ENCODE measurements around the gene HTR2A. TPM values are rescaled to one million over a fixed set of nuclear protein-coding genes. Genes with fewer than 3 reads are reported as not detected.

HTR2A gene
- total and polyA plus RNA-seq, 2 donors (not counting 3 experiments of a cell fraction or from before 2014, with no cell fraction given), result not detected

GRCh38 chr13:46845146-46845545, 51.7 kb downstream of the HTR2A start:
- H3K4me2 ChIP-seq (ENCODE audit: insufficient read depth, low read length), result no peak overlapping the region
- no TSS peak for BruUV-seq (replicated peaks)
- no peak overlapping the region for H3K9ac ChIP-seq (replicated peaks; ENCODE audit: extremely low read depth, insufficient read depth, low read length)
- peaks cover 2 to 3% of the 10 kb centered on the region in 2 experiments for H3K27me3 ChIP-seq (ENCODE audit: control insufficient read depth in 2 of 2, insufficient read depth in 2 of 2, low read length in 2 of 2)
- no peaks in the 10 kb centered on the region for H3K9me1 ChIP-seq (replicated peaks; ENCODE audit: control insufficient read depth, extremely low read depth, insufficient read depth, low read length)
- intact Hi-C loops (cut with micrococcal nuclease) (no loop called here), dilution Hi-C loops (cut with MboI; ENCODE audit: extremely low pct_ligation_motif_present, low sequenced_read_pairs) (no loop called here)
- H3K79me2 ChIP-seq (ENCODE audit: control insufficient read depth, insufficient read depth, low read length), result no peaks in the 10 kb centered on the region
- CTCF ChIA-PET, result interaction anchor here (1.3 to 1.5 kb wide), 2 partner anchors 13 to 49 kb away, joined by 3 to 5 read pairs; no protein-coding TSS in a partner anchor
- no peak for DNase-seq (ENCODE audit: low read depth, low spot score)
- no peak overlapping the region for H2AFZ ChIP-seq (ENCODE audit: low read depth, low read length)
- POLR2A ChIA-PET, result no interaction called here
- H3K4me1 ChIP-seq (ENCODE audit: control insufficient read depth, extremely low read depth, insufficient read depth, low read length), result no peaks in the 10 kb centered on the region
- no peak overlapping the region for H3K27ac ChIP-seq (ENCODE audit: insufficient read depth, low read depth, low read length)
- no peak for FAIRE-seq
- no peaks in the 10 kb centered on the region for H3K9me3 ChIP-seq (replicated peaks; ENCODE audit: control insufficient read depth, insufficient read depth, low read length)
- no peak for TF ChIP-seq MYC (IDR thresholded peaks at IDR 0.05; ENCODE audit: low read depth, low read length)
- no peak for TF ChIP-seq JUN (IDR thresholded peaks at IDR 0.05; ENCODE audit: borderline replicate concordance, insufficient read depth, insufficient read length, low read depth)
- no peak for TF ChIP-seq POLR2A (IDR thresholded peaks at IDR 0.05; ENCODE audit: low read depth, low read length)
- no peak for TF ChIP-seq CTCF (IDR thresholded peaks at IDR 0.05; ENCODE audit: extremely low read depth in 1 of 2, insufficient read depth in 1 of 2, low read depth in 1 of 2, low read length in 2 of 2)
- no peak for TF ChIP-seq MAX (IDR thresholded peaks at IDR 0.05; ENCODE audit: insufficient read depth, insufficient read length)
- no peak for TF ChIP-seq FOS (IDR thresholded peaks at IDR 0.05; ENCODE audit: borderline replicate concordance, insufficient read depth, low read length)
- TF ChIP-seq GATA2 (IDR thresholded peaks at IDR 0.05; ENCODE audit: insufficient read depth, insufficient read length, low read depth, low read length), result no peak
- TF ChIP-seq POLR2AphosphoS5 (IDR thresholded peaks at IDR 0.05; ENCODE audit: insufficient read depth, low read depth, low read length), result no peak
- no peaks in the 10 kb centered on the region for H3K36me3 ChIP-seq (ENCODE audit: control insufficient read depth in 2 of 2, extremely low read depth in 1 of 2, insufficient read depth in 2 of 2, low read length in 2 of 2)
- H3K4me3 ChIP-seq (replicated peaks in 1 of 3; ENCODE audit: insufficient read depth in 1 of 3, low read depth in 1 of 3, low read length in 3 of 3), result no peak overlapping the region
- H4K20me1 ChIP-seq (replicated peaks; ENCODE audit: control insufficient read depth, extremely low read depth, insufficient read depth, low read length), result no peaks in the 10 kb centered on the region
